ENCODE data around the gene PCYT2. TPM values are rescaled to one million over a fixed set of nuclear protein-coding genes. Genes with fewer than 3 reads are reported as not detected.

Gene PCYT2
- total RNA-seq, 2 experiments from 2014 or later, result 18.7 to 18.9 TPM

- H3K4me3 Mint-ChIP-seq, result no peak overlapping the region
- no peak overlapping the region for H3K27ac Mint-ChIP-seq
- Histone ChIP-seq H3K9me3 (ENCODE audit: control insufficient read depth in 1 of 2, insufficient read depth in 1 of 2, low read length in 2 of 2) (no peaks in the 10 kb centered on the region), H3K27ac (ENCODE audit: low read depth in 1 of 2, low read length in 2 of 2) (no peak overlapping the region), H3K27me3 (ENCODE audit: control insufficient read depth in 1 of 2, insufficient read depth in 2 of 2, low read length in 2 of 2) (no peaks in the 10 kb centered on the region), H3K36me3 (ENCODE audit: insufficient read depth, low read length) (peaks cover 46% of the 10 kb centered on the region), H3K4me1 (ENCODE audit: insufficient read depth, low read length) (peaks cover 57% of the 10 kb centered on the region), H3K4me3 (ENCODE audit: low read length) (no peak overlapping the region)
- peaks cover 30% of the 10 kb centered on the region for H3K4me1 Mint-ChIP-seq (ENCODE audit: low read depth)
- ChIA-PET POLR2A (interaction anchor here (1.2 kb wide), 1 partner anchor 13 kb away, joined by 3 read pairs; the partner anchor contains the start of gene MAFG), CTCF (no interaction called here)
- intact Hi-C loops (cut with DNase I, micrococcal nuclease), result no loop called here
- TF ChIP-seq CTCF (IDR thresholded peaks at IDR 0.05), result no peak
- DNase-seq (no peak), ATAC-seq (ENCODE audit: poor library complexity) (no peak)
- H3K9me3 Mint-ChIP-seq, result no peaks in the 10 kb centered on the region
- H3K27me3 Mint-ChIP-seq, result no peaks in the 10 kb centered on the region
- H3K36me3 Mint-ChIP-seq (ENCODE audit: low read depth), result peaks cover 52% of the 10 kb centered on the region
Measured at GRCh38 chr17:81914103-81914850, 3.1 kb upstream of the PCYT2 start.

GRCh38 chr17:81913394-81914102 lies 2.3 kb upstream of the PCYT2 start:
- Histone ChIP-seq H3K27ac (ENCODE audit: low read depth in 1 of 2, low read length in 2 of 2) (no peak overlapping the region), H3K4me3 (ENCODE audit: low read length) (no peak overlapping the region), H3K9me3 (ENCODE audit: control insufficient read depth in 1 of 2, insufficient read depth in 1 of 2, low read length in 2 of 2) (no peaks in the 10 kb centered on the region), H3K36me3 (ENCODE audit: insufficient read depth, low read length) (peaks cover 46% of the 10 kb centered on the region), H3K27me3 (ENCODE audit: control insufficient read depth in 1 of 2, insufficient read depth in 2 of 2, low read length in 2 of 2) (no peaks in the 10 kb centered on the region), H3K4me1 (ENCODE audit: insufficient read depth, low read length) (peaks cover 50% of the 10 kb centered on the region)
- DNase-seq, result no peak
- no peaks in the 10 kb centered on the region for H3K27me3 Mint-ChIP-seq
- H3K27ac Mint-ChIP-seq, result no peak overlapping the region
- TF ChIP-seq CTCF (IDR thresholded peaks at IDR 0.05), result no peak
- no peak for ATAC-seq (ENCODE audit: poor library complexity)
- H3K4me1 Mint-ChIP-seq (ENCODE audit: low read depth), result peaks cover 29% of the 10 kb centered on the region
- H3K9me3 Mint-ChIP-seq, result no peaks in the 10 kb centered on the region
- ChIA-PET CTCF (interaction anchor here (1.3 kb wide), 1 partner anchor 46 kb away, joined by 4 read pairs; no protein-coding TSS in a partner anchor), POLR2A (interaction anchor here (1.2 kb wide), 1 partner anchor 13 kb away, joined by 3 read pairs; the partner anchor contains the start of gene MAFG)
- H3K36me3 Mint-ChIP-seq (ENCODE audit: low read depth), result peaks cover 53% of the 10 kb centered on the region
- H3K4me3 Mint-ChIP-seq, result peak overlapping the region; percentile 59
- intact Hi-C loops (cut with DNase I, micrococcal nuclease), result no loop called here

- Histone ChIP-seq H3K9me3 (ENCODE audit: control insufficient read depth in 1 of 2, insufficient read depth in 1 of 2, low read length in 2 of 2) (no peaks in the 10 kb centered on the region), H3K4me3 (ENCODE audit: low read length) (no peak overlapping the region), H3K27me3 (ENCODE audit: control insufficient read depth in 1 of 2, insufficient read depth in 2 of 2, low read length in 2 of 2) (no peaks in the 10 kb centered on the region), H3K27ac (ENCODE audit: low read depth in 1 of 2, low read length in 2 of 2) (no peak overlapping the region), H3K36me3 (ENCODE audit: insufficient read depth, low read length) (peaks cover 46% of the 10 kb centered on the region), H3K4me1 (ENCODE audit: insufficient read depth, low read length) (peaks cover 45% of the 10 kb centered on the region)
- Mint-ChIP-seq H3K27ac (no peak overlapping the region), H3K36me3 (ENCODE audit: low read depth) (peaks cover 50% of the 10 kb centered on the region), H3K4me1 (ENCODE audit: low read depth) (peaks cover 21% of the 10 kb centered on the region), H3K4me3 (peak overlapping the region; percentile 59), H3K27me3 (no peaks in the 10 kb centered on the region), H3K9me3 (no peaks in the 10 kb centered on the region)
- ATAC-seq (ENCODE audit: poor library complexity), result no peak
- peak in 1 of 14 experiments; percentile 47 for DNase-seq
- intact Hi-C loops (cut with DNase I, micrococcal nuclease), result no loop called here
- TF ChIP-seq CTCF (IDR thresholded peaks at IDR 0.05), result no peak
- POLR2A ChIA-PET, result interaction anchor here (1.2 kb wide), 1 partner anchor 14 kb away, joined by 3 read pairs; the partner anchor contains the start of gene MAFG
- CTCF ChIA-PET, result interaction anchor here (1.3 kb wide), 1 partner anchor 47 kb away, joined by 4 read pairs; no protein-coding TSS in a partner anchor
Measured at GRCh38 chr17:81912441-81913309, 1.5 kb upstream of the PCYT2 start.

Measured in CD4-positive, alpha-beta T cell (primary cell).